GM10248 (cell line): ENCODE measurements around the gene MUC22.
"Not testable (repeated sequence)": the region's sequence is repeated elsewhere in the genome, so short reads cannot be mapped to it uniquely, and the experiment has no call there.

Experiments
- CTCF ChIA-PET: fragments of 300-600 bp; sonication (Branson Sonifier 250); formaldehyde crosslinking; extraction: SDS; loops from one replicate; lab custom pipeline; 2021; ENCODE audit warnings: antibody characterized with exemption; lab: Yijun Ruan, JAX
- POLR2A ChIA-PET: fragments of 350-650 bp; sonication (Branson Sonifier 250); formaldehyde crosslinking; extraction: SDS; loops from one replicate; lab custom pipeline; 2020; ENCODE audit warnings: antibody characterized with exemption; lab: Yijun Ruan, JAX
- DNase-seq: peaks from one replicate; pipeline ENCODE4 v3.0.0; 2012; ENCODE audit errors: extremely low spot score
- TF ChIP-seq, protein P1 (sequence below): IDR thresholded peaks from 2 replicates; pipeline ENCODE4 v1.5.1; 2012; ENCODE audit warnings: mild to moderate bottlenecking, low read depth; ENCODE audit errors: extremely low read depth, missing control alignments, control extremely low read depth

MUC22 gene

GRCh38 chr6:30966154-30966553 is 44.1 kb upstream of the MUC22 start:
- TF ChIP-seq, protein P1, sequence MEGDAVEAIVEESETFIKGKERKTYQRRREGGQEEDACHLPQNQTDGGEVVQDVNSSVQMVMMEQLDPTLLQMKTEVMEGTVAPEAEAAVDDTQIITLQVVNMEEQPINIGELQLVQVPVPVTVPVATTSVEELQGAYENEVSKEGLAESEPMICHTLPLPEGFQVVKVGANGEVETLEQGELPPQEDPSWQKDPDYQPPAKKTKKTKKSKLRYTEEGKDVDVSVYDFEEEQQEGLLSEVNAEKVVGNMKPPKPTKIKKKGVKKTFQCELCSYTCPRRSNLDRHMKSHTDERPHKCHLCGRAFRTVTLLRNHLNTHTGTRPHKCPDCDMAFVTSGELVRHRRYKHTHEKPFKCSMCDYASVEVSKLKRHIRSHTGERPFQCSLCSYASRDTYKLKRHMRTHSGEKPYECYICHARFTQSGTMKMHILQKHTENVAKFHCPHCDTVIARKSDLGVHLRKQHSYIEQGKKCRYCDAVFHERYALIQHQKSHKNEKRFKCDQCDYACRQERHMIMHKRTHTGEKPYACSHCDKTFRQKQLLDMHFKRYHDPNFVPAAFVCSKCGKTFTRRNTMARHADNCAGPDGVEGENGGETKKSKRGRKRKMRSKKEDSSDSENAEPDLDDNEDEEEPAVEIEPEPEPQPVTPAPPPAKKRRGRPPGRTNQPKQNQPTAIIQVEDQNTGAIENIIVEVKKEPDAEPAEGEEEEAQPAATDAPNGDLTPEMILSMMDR: no peak
- no peak for DNase-seq
- POLR2A ChIA-PET: no interaction called here
- CTCF ChIA-PET: interaction anchor here (1.0 kb wide), 1 partner anchor 11 kb away, joined by 3 read pairs; no protein-coding TSS in a partner anchor

DNA sequence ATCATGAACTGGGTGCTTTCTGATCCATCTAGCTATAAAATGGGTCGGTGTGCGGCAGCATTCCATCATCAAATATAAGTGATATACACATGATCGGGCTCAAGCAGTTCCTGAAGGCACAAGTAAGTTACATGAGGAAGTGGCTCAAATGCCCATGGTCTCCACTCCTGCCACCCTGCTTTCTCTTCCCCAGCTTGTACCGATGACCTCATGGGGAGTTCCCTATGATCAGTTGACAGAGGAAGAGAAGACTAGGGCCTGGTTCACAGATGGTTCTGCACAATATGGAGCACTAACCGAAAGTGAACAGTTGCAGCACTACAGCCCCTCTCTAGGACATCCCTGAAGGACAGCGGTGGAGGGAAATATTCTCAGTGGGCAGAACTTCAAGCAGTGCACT is 41.1 kb upstream of the MUC22 start:
- not testable (repeated sequence) for DNase-seq
- ChIA-PET CTCF (interaction anchor here (1.0 to 1.9 kb wide), 7 partner anchors 10 to 118 kb away, joined by 3 to 6 read pairs (median 4); no protein-coding TSS in a partner anchor), POLR2A (interaction anchor here (0.5 kb wide), 2 partner anchors 40 to 249 kb away, joined by 3 read pairs; no protein-coding TSS in a partner anchor)

DNA sequence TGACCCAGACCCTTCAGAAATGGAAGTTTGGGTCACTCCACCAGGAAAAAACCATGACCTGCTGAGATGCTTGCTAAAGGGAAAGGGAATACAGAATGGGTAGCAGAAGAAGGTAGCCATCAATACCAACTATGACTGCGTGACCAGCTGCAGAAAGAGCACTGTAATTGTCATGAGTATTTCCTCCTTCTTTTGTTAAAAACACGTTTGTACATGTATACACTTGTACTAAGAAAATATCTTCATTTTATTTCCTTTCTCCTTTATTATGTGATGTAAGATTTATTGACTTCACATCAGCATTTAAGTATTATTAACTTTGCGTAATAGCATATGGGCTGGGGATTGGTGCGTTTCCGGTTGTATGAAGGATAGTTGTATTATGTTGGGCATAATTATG is 39.3 kb upstream of the MUC22 start:
- TF ChIP-seq, protein P1: no peak
- ChIA-PET POLR2A (no interaction called here), CTCF (no interaction called here)
- no peak for DNase-seq

GRCh38 chr6:30972816-30973215 is 37.5 kb upstream of the MUC22 start:
- ChIA-PET POLR2A (no interaction called here), CTCF (interaction anchor here (1.0 to 1.1 kb wide), 2 partner anchors 9 to 46 kb away, joined by 3 read pairs; no protein-coding TSS in a partner anchor)
- no peak for DNase-seq
- TF ChIP-seq, protein P1: no peak

- POLR2A ChIA-PET: no interaction called here
- CTCF ChIA-PET: interaction anchor here (0.7 to 1.3 kb wide), 2 partner anchors 8 to 11 kb away, joined by 3 to 5 read pairs; no protein-coding TSS in a partner anchor
- no peak for DNase-seq
- TF ChIP-seq, protein P1: no peak
These were observed 35.6 kb upstream of the MUC22 start for GRCh38 chr6:30974490-30975252.

DNA sequence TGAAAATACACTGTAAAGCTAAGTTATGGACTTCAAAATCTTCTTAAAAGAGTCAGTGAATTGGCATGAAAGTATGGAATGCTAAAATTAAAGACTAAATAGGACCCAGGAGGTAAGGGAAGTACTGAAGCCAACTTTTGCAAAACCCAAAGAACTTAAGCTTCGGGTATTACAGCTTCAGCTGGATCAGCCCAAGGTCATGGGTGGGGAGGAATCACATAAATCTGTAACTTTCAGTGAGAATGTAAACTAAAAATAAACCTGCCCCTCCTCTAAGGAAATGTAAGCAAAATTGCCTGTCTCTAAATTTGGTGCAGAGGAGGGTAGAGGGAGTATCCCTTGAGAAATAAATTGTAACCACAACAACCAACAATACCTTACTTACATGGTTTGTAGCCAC is 31.1 kb upstream of the MUC22 start:
- no peak for DNase-seq
- CTCF ChIA-PET: no interaction called here
- TF ChIP-seq, protein P1: no peak
- POLR2A ChIA-PET: no interaction called here

GRCh38 chr6:30979690-30980089 is 30.6 kb upstream of the MUC22 start:
- POLR2A ChIA-PET: no interaction called here
- no peak for DNase-seq
- TF ChIP-seq, protein P1: no peak
- CTCF ChIA-PET: no interaction called here
